NT2/D1 (cell line): ENCODE data around the gene GARNL3.

ENCODE experiments used
- SUZ12 ChIP-seq: IDR thresholded peaks from 2 replicates; pipeline ENCODE4 v1.6.1; 2011; ENCODE audit not compliant: insufficient read length, insufficient read depth; ENCODE audit errors: extremely low read depth
- ZNF274 ChIP-seq: IDR thresholded peaks from 2 replicates; pipeline ENCODE4 v1.6.1; 2011; ENCODE audit warnings: mild to moderate bottlenecking, low read depth, low read length

DNA sequence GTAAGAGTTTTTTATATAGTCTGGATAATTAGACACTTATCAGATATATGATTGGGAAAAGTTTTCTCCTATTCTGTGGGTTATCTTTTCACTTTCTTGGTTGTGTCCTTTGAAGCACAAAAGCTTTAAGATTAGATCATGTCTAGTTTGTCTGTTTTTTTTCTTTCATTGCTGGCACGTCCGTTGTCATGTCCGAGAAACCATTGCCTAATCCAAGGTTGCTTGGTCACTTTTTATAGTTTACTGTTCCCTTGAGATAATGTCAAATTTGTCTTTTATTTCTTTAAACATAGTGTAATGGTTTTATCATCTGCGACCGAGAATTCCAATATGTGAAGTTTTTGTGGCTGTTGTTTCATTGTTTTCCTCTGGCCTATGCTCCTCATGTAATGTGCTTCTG is 28.8 kb downstream of the GARNL3 start:
- TF ChIP-seq ZNF274, result no peak
- TF ChIP-seq SUZ12, result no peak
